K562 (cell line): ENCODE results near the gene PRM2. TPM values are rescaled to one million over a fixed set of nuclear protein-coding genes. Genes with fewer than 3 reads are reported as not detected.

ENCODE experiments used
- ARID2 ChIP-seq: fragments of 450-650 bp; IDR thresholded peaks from 2 replicates; pipeline ENCODE4 v1.6.1; 2017; ENCODE audit warnings: antibody characterized with exemption, mild to moderate bottlenecking
- CREB1 ChIP-seq, 2 experiments: sonication (generic) in 1 of 2; formaldehyde crosslinking in 1 of 2; IDR thresholded peaks; 2 replicates each; pipeline versions ENCODE4 v1.6.1 to v1.8.0; 2012 to 2022; ENCODE audit warnings: inconsistent platforms in 1 of 2, mild to moderate bottlenecking in 1 of 2, missing genetic modification reagents in 1 of 2, moderate library complexity in 1 of 2
- HCFC1 ChIP-seq: IDR thresholded peaks from 2 replicates; pipeline ENCODE4 v1.6.1; 2012; ENCODE audit warnings: low read depth, low read length, improper control_type of control experiment
- KHSRP ChIP-seq: fragments of 450-650 bp; IDR thresholded peaks from 2 replicates; pipeline ENCODE4 v1.6.1; 2017
- NCOA6 ChIP-seq: fragments of 450-650 bp; IDR thresholded peaks from 2 replicates; pipeline ENCODE4 v1.6.1; 2017; ENCODE audit warnings: mild to moderate bottlenecking
- NR1H2 ChIP-seq: sonication (generic); formaldehyde crosslinking; IDR thresholded peaks from 2 replicates; pipeline ENCODE4 v1.4.0; 2020; ENCODE audit warnings: mild to moderate bottlenecking, missing genetic modification reagents
- POLR2G ChIP-seq: fragments of 200-400 bp; formaldehyde crosslinking; IDR thresholded peaks from 2 replicates; pipeline ENCODE4 v1.6.1; 2017; ENCODE audit warnings: low read depth, mild to moderate bottlenecking, antibody characterized with exemption, low read length, moderate library complexity
- RBM25 ChIP-seq: fragments of 200-400 bp; formaldehyde crosslinking; IDR thresholded peaks from 2 replicates; pipeline ENCODE4 v1.6.1; 2018; ENCODE audit warnings: low read length, low read depth, moderate library complexity; ENCODE audit not compliant: severe bottlenecking
- SMAD1 ChIP-seq: fragments of 150-350 bp; IDR thresholded peaks from 2 replicates; pipeline ENCODE4 v1.6.1; 2014; ENCODE audit warnings: low read length, low read depth; ENCODE audit not compliant: partially characterized antibody
- SOX6 ChIP-seq: fragments of 450-650 bp; IDR thresholded peaks from 2 replicates; pipeline ENCODE4 v1.6.1; 2014; ENCODE audit warnings: mild to moderate bottlenecking
- TCF3 ChIP-seq: sonication (generic); formaldehyde crosslinking; IDR thresholded peaks from 2 replicates; pipeline ENCODE4 v1.4.0; 2020; ENCODE audit warnings: mild to moderate bottlenecking, missing genetic modification reagents
- ZFPM2 ChIP-seq: fragments of 250-450 bp; sonication (Bioruptor Pico); IDR thresholded peaks from 2 replicates; pipeline ENCODE4 v1.5.1; 2022; ENCODE audit warnings: mild to moderate bottlenecking
- ZNF212 ChIP-seq: fragments of 450-650 bp; formaldehyde crosslinking; IDR thresholded peaks from 2 replicates; pipeline ENCODE4 v1.4.0; 2020; ENCODE audit warnings: mild to moderate bottlenecking
- ZNF263 ChIP-seq: sonication (generic); formaldehyde crosslinking; IDR thresholded peaks from 2 replicates; pipeline ENCODE4 v1.8.0; 2022; ENCODE audit warnings: mild to moderate bottlenecking, missing genetic modification reagents, borderline replicate concordance
- polyA plus RNA-seq, 8 experiments: library from polyadenylated mRNA; depleted of rRNA in 4 of 8; stranded (reverse) in 5 of 8; unstranded in 3 of 8; fragments of >200 nt; fragmentation: Nextera tagmentation in 2 of 8; fragmentation: Illumina TruSeq in 1 of 8; extraction: Ambion mirVana in 2 of 8; extraction: Trizol in 1 of 8; gene quantifications; 2 replicates each; pipeline versions ENCODE4 v1.2.1 to v1.2.3, GENCODE V29; 2011 to 2014; ENCODE audit warnings: inconsistent platforms in 1 of 8, missing spikeins in 1 of 8
- total RNA-seq, 7 experiments: library from RNA; depleted of rRNA in 6 of 7; stranded (reverse); fragments of >200 nt in 6 of 7; fragmentation: Illumina TruSeq in 2 of 7; extraction: Trizol in 2 of 7; gene quantifications; 2 replicates each; pipeline versions ENCODE4 v1.2.1 to v1.2.3, GENCODE V29; 2011 to 2021; ENCODE audit warnings: low replicate concordance in 1 of 7
- TF ChIP-seq, protein P1 (sequence below): IDR thresholded peaks from 2 replicates; pipeline ENCODE4 v1.6.1; 2014; ENCODE audit warnings: antibody characterized with exemption
- TF ChIP-seq, protein P2 (sequence below): fragments of 250-450 bp; sonication (Bioruptor Pico); IDR thresholded peaks from 2 replicates; pipeline ENCODE4 v1.4.0; 2020; ENCODE audit warnings: borderline replicate concordance
- TF ChIP-seq, protein P3 (sequence below), 2 experiments: fragments of 450-650 bp; formaldehyde crosslinking in 1 of 2; IDR thresholded peaks; 2 replicates each; pipeline versions ENCODE4 v1.4.0 to v1.6.1; 2014 to 2020; ENCODE audit warnings: mild to moderate bottlenecking in 2 of 2, borderline replicate concordance in 1 of 2, low read depth in 1 of 2

The PRM2 gene
- total and polyA plus RNA-seq, 9 of the 15 experiments (the other 6 are each of a cell fraction or from before 2014, with no cell fraction given): not detected

DNA sequence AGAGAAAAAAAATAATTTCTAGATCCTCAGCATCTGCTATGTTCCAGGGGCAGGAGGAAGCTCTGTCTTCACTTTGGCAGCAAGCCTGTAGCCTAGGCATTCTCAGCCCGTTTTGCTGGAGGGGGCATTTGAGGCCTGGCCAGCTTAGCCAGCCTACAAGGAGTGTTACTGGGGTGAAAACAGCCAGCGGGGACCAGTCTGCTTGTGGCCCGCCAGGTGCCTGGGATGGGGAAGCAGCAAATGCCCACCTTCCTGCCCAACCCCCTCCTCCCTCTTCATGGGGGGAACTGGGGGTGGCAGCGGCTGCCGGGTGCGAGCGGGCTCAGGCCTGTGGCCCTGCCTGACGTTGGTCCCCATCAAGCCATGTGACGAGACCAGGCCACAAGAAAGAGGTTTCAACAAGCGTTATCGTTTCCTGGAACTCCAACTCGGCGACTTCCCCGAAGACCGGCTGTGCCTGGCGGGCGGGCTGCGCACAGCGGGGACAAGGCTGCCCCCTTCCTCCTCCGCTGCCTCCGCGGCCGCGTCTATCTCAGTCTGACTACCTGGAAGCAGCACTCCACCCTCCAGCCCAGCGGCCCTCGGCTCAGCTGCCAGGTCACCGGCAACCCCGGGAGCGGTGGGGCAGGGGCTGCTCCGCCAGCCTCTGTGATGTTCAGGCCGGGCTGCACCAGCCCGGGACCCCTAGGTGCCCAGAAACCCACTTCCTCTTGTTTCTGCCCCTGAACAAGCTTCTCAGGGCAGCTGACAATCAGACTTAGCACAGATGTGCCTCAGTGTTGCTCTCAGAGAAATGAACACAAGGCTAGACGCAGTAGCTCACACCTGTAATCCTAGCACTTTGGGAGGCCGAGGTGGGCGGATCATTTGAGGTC, 43.2 kb downstream of the PRM2 start (continued):
- TF ChIP-seq, protein P1, sequence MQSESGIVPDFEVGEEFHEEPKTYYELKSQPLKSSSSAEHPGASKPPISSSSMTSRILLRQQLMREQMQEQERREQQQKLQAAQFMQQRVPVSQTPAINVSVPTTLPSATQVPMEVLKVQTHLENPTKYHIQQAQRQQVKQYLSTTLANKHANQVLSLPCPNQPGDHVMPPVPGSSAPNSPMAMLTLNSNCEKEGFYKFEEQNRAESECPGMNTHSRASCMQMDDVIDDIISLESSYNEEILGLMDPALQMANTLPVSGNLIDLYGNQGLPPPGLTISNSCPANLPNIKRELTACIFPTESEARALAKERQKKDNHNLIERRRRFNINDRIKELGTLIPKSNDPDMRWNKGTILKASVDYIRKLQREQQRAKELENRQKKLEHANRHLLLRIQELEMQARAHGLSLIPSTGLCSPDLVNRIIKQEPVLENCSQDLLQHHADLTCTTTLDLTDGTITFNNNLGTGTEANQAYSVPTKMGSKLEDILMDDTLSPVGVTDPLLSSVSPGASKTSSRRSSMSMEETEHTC: peak; percentile 68
- TF ChIP-seq ZFPM2 (no peak), ZNF263 (CRISPR knock-in tag) (peak; percentile 55; the same call in 1 of the 2 replicates), ZNF212 (CRISPR knock-in tag) (no peak), RBM25 (no peak), ARID2 (no peak), SOX6 (peak; percentile 84), TCF3 (CRISPR knock-in tag) (peak; percentile 78), NR1H2 (CRISPR knock-in tag) (no peak), KHSRP (no peak), CREB1 (IDR thresholded peaks at IDR 0.05) (0 out of 2 replicates have a peak, but pooled peaks have one; percentile 41), CREB1 (CRISPR knock-in tag; IDR thresholded peaks at IDR 0.05) (peak; percentile 48; the same call in 1 of the 2 replicates), SMAD1 (no peak), HCFC1 (no peak), POLR2G (peak; percentile 82), NCOA6 (no peak)
- TF ChIP-seq, protein P2, sequence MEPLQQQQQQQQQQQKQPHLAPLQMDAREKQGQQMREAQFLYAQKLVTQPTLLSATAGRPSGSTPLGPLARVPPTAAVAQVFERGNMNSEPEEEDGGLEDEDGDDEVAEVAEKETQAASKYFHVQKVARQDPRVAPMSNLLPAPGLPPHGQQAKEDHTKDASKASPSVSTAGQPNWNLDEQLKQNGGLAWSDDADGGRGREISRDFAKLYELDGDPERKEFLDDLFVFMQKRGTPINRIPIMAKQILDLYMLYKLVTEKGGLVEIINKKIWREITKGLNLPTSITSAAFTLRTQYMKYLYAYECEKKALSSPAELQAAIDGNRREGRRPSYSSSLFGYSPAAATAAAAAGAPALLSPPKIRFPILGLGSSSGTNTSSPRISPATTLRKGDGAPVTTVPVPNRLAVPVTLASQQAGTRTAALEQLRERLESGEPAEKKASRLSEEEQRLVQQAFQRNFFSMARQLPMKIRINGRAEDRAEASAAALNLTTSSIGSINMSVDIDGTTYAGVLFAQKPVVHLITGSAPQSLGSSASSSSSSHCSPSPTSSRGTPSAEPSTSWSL (CRISPR knock-in tag): peak; percentile 85; the same call in 1 of the 2 replicates
- TF ChIP-seq, protein P3, sequence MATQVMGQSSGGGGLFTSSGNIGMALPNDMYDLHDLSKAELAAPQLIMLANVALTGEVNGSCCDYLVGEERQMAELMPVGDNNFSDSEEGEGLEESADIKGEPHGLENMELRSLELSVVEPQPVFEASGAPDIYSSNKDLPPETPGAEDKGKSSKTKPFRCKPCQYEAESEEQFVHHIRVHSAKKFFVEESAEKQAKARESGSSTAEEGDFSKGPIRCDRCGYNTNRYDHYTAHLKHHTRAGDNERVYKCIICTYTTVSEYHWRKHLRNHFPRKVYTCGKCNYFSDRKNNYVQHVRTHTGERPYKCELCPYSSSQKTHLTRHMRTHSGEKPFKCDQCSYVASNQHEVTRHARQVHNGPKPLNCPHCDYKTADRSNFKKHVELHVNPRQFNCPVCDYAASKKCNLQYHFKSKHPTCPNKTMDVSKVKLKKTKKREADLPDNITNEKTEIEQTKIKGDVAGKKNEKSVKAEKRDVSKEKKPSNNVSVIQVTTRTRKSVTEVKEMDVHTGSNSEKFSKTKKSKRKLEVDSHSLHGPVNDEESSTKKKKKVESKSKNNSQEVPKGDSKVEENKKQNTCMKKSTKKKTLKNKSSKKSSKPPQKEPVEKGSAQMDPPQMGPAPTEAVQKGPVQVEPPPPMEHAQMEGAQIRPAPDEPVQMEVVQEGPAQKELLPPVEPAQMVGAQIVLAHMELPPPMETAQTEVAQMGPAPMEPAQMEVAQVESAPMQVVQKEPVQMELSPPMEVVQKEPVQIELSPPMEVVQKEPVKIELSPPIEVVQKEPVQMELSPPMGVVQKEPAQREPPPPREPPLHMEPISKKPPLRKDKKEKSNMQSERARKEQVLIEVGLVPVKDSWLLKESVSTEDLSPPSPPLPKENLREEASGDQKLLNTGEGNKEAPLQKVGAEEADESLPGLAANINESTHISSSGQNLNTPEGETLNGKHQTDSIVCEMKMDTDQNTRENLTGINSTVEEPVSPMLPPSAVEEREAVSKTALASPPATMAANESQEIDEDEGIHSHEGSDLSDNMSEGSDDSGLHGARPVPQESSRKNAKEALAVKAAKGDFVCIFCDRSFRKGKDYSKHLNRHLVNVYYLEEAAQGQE (IDR thresholded peaks at IDR 0.05; ENCODE audit: borderline replicate concordance): peak; percentile 78
- TF ChIP-seq, protein P3 (CRISPR knock-in tag; IDR thresholded peaks at IDR 0.05; ENCODE audit: low read depth): peak; percentile 73; the same call in 1 of the 2 replicates
